Measurements from ENCODE around the gene QKI. TPM values are rescaled to one million over a fixed set of nuclear protein-coding genes. Genes with fewer than 3 reads are reported as not detected.

Gene QKI
- total RNA-seq, 1 experiment from 2014 or later, result 134 TPM

- POLR2A ChIA-PET, result no interaction called here
- Mint-ChIP-seq H3K9me3 (ENCODE audit: unreplicated experiment) (no peaks in the 10 kb centered on the region), H3K4me1 (ENCODE audit: low read depth, unreplicated experiment) (no peaks in the 10 kb centered on the region), H3K27me3 (ENCODE audit: insufficient read depth, unreplicated experiment) (no peaks in the 10 kb centered on the region), H3K27ac (ENCODE audit: unreplicated experiment) (no peak overlapping the region), H3K4me3 (ENCODE audit: unreplicated experiment) (no peak overlapping the region), H3K36me3 (ENCODE audit: insufficient read depth, unreplicated experiment) (peaks cover 18% of the 10 kb centered on the region)
- CTCF ChIA-PET, result no interaction called here
- peaks cover 8% of the 10 kb centered on the region for H3K4me1 ChIP-seq
- TF ChIP-seq CTCF (IDR thresholded peaks at IDR 0.05; ENCODE audit: insufficient read depth in 1 of 2, low read depth in 1 of 2, low read length in 1 of 2, severe bottlenecking in 1 of 2, unreplicated experiment in 1 of 2), result no peak
- H3K4me3 ChIP-seq (ENCODE audit: low read depth, low read length), result no peak overlapping the region
- intact Hi-C loops (cut with micrococcal nuclease; ENCODE audit: unreplicated experiment), result no loop called here
- no peaks in the 10 kb centered on the region for H3K9me3 ChIP-seq
- no peaks in the 10 kb centered on the region for H3K27me3 ChIP-seq (replicated peaks; ENCODE audit: control insufficient read depth, insufficient read depth, low read length)
- H3K36me3 ChIP-seq (ENCODE audit: control insufficient read depth, insufficient read depth, low read length), result no peaks in the 10 kb centered on the region
- no peak for DNase-seq
- no TSS peak for BruUV-seq (replicated peaks)
Observed at GRCh38 chr6:163520956-163521355, 106.4 kb downstream of the QKI start.

DNA sequence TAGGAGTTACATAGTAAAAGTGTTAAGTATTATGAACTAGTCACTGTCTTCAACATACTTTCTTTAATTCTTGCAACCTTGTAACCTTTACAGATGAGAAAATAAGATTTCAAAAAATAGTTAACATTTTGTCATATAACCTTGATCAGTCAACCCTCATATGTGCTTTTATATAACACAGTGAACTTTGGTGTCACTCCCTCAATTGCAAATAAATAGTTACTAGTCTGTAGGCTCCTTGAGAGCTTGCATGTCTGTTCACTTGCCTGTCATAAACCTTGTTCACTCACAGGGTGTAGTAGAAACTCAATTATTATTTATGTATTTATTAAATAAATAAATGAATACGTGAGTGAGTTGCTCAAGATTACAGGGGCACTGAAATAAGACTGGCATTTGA, 107.5 kb downstream of the QKI start:
- no peaks in the 10 kb centered on the region for H3K27me3 ChIP-seq (replicated peaks; ENCODE audit: control insufficient read depth, insufficient read depth, low read length)
- CTCF ChIA-PET, result no interaction called here
- Mint-ChIP-seq H3K36me3 (ENCODE audit: insufficient read depth, unreplicated experiment) (peaks cover 14% of the 10 kb centered on the region), H3K9me3 (ENCODE audit: unreplicated experiment) (no peaks in the 10 kb centered on the region), H3K4me3 (ENCODE audit: unreplicated experiment) (no peak overlapping the region), H3K27me3 (ENCODE audit: insufficient read depth, unreplicated experiment) (no peaks in the 10 kb centered on the region), H3K4me1 (ENCODE audit: low read depth, unreplicated experiment) (no peaks in the 10 kb centered on the region), H3K27ac (ENCODE audit: unreplicated experiment) (no peak overlapping the region)
- no peaks in the 10 kb centered on the region for H3K36me3 ChIP-seq (ENCODE audit: control insufficient read depth, insufficient read depth, low read length)
- BruUV-seq (replicated peaks), result no TSS peak
- intact Hi-C loops (cut with micrococcal nuclease; ENCODE audit: unreplicated experiment), result no loop called here
- H3K4me1 ChIP-seq, result peaks cover 8% of the 10 kb centered on the region
- POLR2A ChIA-PET, result no interaction called here
- no peak for DNase-seq
- no peak for TF ChIP-seq CTCF (IDR thresholded peaks at IDR 0.05; ENCODE audit: insufficient read depth in 1 of 2, low read depth in 1 of 2, low read length in 1 of 2, severe bottlenecking in 1 of 2, unreplicated experiment in 1 of 2)
- H3K4me3 ChIP-seq (ENCODE audit: low read depth, low read length), result no peak overlapping the region
- no peaks in the 10 kb centered on the region for H3K9me3 ChIP-seq

DNA sequence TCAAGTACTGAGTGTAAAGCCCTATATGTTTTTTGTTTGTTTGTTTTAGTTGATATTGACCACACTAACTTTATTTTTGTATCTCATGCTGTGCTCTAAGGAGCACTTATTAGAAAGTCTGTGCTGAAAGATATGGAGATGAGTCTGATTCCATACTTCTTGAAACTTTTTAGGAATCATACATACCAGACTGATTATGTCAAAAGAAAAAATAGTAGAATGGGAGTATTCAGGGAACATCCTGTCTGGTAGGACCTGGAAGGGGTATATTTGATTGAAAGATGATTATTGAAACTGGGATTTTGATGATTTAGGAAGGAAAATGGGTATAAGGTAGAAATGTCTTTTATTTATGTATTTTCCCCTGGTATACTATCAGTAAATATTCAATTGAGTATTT, 111.4 kb downstream of the QKI start:
- H3K9me3 ChIP-seq, result no peaks in the 10 kb centered on the region
- H3K4me3 ChIP-seq (ENCODE audit: low read depth, low read length), result no peak overlapping the region
- H3K27me3 Mint-ChIP-seq (ENCODE audit: insufficient read depth, unreplicated experiment), result no peaks in the 10 kb centered on the region
- no peaks in the 10 kb centered on the region for H3K4me1 ChIP-seq
- no peaks in the 10 kb centered on the region for H3K36me3 ChIP-seq (ENCODE audit: control insufficient read depth, insufficient read depth, low read length)
- no peak for DNase-seq
- TF ChIP-seq CTCF (IDR thresholded peaks at IDR 0.05; ENCODE audit: insufficient read depth in 1 of 2, low read depth in 1 of 2, low read length in 1 of 2, severe bottlenecking in 1 of 2, unreplicated experiment in 1 of 2), result no peak
- H3K9me3 Mint-ChIP-seq (ENCODE audit: unreplicated experiment), result no peaks in the 10 kb centered on the region
- ChIA-PET POLR2A (no interaction called here), CTCF (no interaction called here)
- no peak overlapping the region for H3K4me3 Mint-ChIP-seq (ENCODE audit: unreplicated experiment)
- peaks cover 7% of the 10 kb centered on the region for H3K4me1 Mint-ChIP-seq (ENCODE audit: low read depth, unreplicated experiment)
- intact Hi-C loops (cut with micrococcal nuclease; ENCODE audit: unreplicated experiment), result no loop called here
- no peaks in the 10 kb centered on the region for H3K27me3 ChIP-seq (replicated peaks; ENCODE audit: control insufficient read depth, insufficient read depth, low read length)
- H3K27ac Mint-ChIP-seq (ENCODE audit: unreplicated experiment), result no peak overlapping the region
- BruUV-seq (replicated peaks), result no TSS peak
- H3K36me3 Mint-ChIP-seq (ENCODE audit: insufficient read depth, unreplicated experiment), result peaks cover 12% of the 10 kb centered on the region

Measured in Caco-2 (cell line).